Loucy (cell line): ENCODE measurements around the gene KBTBD8.
A peak's percentile ranks its signal among the peaks of the same experiment; 100 is the strongest.

Experiments
- H2AFZ ChIP-seq: fragments of 200-600 bp; sonication (generic); 2 replicates; pipeline ENCODE4 v1.6.0; 2016; ENCODE audit warnings: antibody characterized with exemption, mild to moderate bottlenecking, low read length, moderate library complexity
- H3F3A ChIP-seq: fragments of 200-600 bp; 2 replicates; pipeline ENCODE4 v1.6.0; 2016; ENCODE audit warnings: antibody characterized with exemption, low read depth, mild to moderate bottlenecking
- H3K27me3 ChIP-seq: fragments of 200-600 bp; sonication (generic); 2 replicates; pipeline ENCODE4 v1.6.1; 2014; ENCODE audit warnings: low read length, mild to moderate bottlenecking; ENCODE audit not compliant: insufficient read depth, poor library complexity, severe bottlenecking
- H3K36me3 ChIP-seq: fragments of 200-600 bp; sonication (generic); 2 replicates; pipeline ENCODE4 v1.6.1; 2016; ENCODE audit warnings: low read length; ENCODE audit not compliant: insufficient read depth
- H3K4me1 ChIP-seq: fragments of 200-600 bp; sonication (generic); 2 replicates; pipeline ENCODE4 v1.5.1; 2014; ENCODE audit warnings: low read length, mild to moderate bottlenecking; ENCODE audit not compliant: insufficient read depth, poor library complexity, severe bottlenecking
- H3K4me2 ChIP-seq: fragments of 200-600 bp; sonication (generic); 2 replicates; pipeline ENCODE4 v1.6.0; 2014; ENCODE audit warnings: antibody characterized with exemption, low read length, low read depth, mild to moderate bottlenecking; ENCODE audit not compliant: poor library complexity, severe bottlenecking
- H3K4me3 ChIP-seq: fragments of 200-600 bp; sonication (generic); 2 replicates; pipeline ENCODE4 v1.5.1; 2014; ENCODE audit warnings: low read length, mild to moderate bottlenecking, mixed read lengths; ENCODE audit not compliant: poor library complexity, severe bottlenecking
- H3K79me2 ChIP-seq: fragments of 200-600 bp; sonication (generic); 2 replicates; pipeline ENCODE4 v1.6.1; 2014; ENCODE audit warnings: low read length; ENCODE audit not compliant: insufficient read depth
- H3K9ac ChIP-seq: fragments of 200-600 bp; sonication (generic); 2 replicates; pipeline ENCODE4 v1.6.0; 2014; ENCODE audit warnings: mild to moderate bottlenecking, low read depth, low read length, moderate library complexity; ENCODE audit not compliant: poor library complexity, severe bottlenecking
- H3K9me2 ChIP-seq: fragments of 200-600 bp; sonication (generic); replicated peaks from 2 replicates; pipeline ENCODE4 v1.6.1; 2016; ENCODE audit warnings: low read depth, low read length, mixed read lengths
- H3K9me3 ChIP-seq: fragments of 200-600 bp; sonication (generic); 2 replicates; pipeline ENCODE4 v1.6.1; 2014; ENCODE audit warnings: mild to moderate bottlenecking, antibody characterized with exemption, low read length, low read depth; ENCODE audit not compliant: insufficient read depth
- H4K20me1 ChIP-seq: fragments of 200-600 bp; sonication (generic); 2 replicates; pipeline ENCODE4 v1.6.0; 2014; ENCODE audit warnings: antibody characterized with exemption, low read length, mild to moderate bottlenecking; ENCODE audit not compliant: insufficient read depth, poor library complexity, severe bottlenecking
- EZH2phosphoT487 ChIP-seq: fragments of 200-600 bp; IDR thresholded peaks from 2 replicates; pipeline ENCODE4 v1.6.1; 2018; ENCODE audit warnings: antibody characterized with exemption, mild to moderate bottlenecking, moderate library complexity, borderline replicate concordance
- TF ChIP-seq, protein P1 (sequence below): fragments of 200-600 bp; sonication (generic); conservative IDR thresholded peaks from 2 replicates; pipeline ENCODE4 v1.5.1; 2014; ENCODE audit warnings: mild to moderate bottlenecking, antibody characterized with exemption, low read length

Gene KBTBD8

DNA sequence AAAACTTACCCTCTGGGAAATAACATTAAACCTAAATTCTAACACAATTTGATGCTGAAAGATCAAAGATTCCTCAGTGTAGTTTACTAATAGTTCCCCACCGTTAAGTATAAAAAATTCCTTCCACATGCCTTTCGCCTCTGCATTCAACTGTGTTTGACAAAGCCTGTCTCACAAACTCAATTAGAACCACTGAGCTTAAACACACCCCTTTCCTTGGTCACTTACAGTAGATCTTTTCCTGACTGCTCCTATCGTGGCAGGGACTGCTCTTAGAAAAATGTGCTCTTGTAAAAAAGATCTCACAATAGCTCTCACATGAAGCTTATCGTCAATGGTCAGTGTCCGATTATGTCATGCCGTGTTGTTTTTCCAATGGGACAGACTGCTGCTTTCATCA, 8.9 kb upstream of the KBTBD8 start:
- TF ChIP-seq, protein P1, sequence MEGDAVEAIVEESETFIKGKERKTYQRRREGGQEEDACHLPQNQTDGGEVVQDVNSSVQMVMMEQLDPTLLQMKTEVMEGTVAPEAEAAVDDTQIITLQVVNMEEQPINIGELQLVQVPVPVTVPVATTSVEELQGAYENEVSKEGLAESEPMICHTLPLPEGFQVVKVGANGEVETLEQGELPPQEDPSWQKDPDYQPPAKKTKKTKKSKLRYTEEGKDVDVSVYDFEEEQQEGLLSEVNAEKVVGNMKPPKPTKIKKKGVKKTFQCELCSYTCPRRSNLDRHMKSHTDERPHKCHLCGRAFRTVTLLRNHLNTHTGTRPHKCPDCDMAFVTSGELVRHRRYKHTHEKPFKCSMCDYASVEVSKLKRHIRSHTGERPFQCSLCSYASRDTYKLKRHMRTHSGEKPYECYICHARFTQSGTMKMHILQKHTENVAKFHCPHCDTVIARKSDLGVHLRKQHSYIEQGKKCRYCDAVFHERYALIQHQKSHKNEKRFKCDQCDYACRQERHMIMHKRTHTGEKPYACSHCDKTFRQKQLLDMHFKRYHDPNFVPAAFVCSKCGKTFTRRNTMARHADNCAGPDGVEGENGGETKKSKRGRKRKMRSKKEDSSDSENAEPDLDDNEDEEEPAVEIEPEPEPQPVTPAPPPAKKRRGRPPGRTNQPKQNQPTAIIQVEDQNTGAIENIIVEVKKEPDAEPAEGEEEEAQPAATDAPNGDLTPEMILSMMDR: no peak
- TF ChIP-seq EZH2phosphoT487: no peak
- H3K4me2 ChIP-seq: no peak overlapping the region
- no peaks in the 10 kb centered on the region for H3K4me1 ChIP-seq
- H3K27me3 ChIP-seq: peaks cover 18% of the 10 kb centered on the region
- no peaks in the 10 kb centered on the region for H3K36me3 ChIP-seq
- no peak overlapping the region for H3K4me3 ChIP-seq
- no peak overlapping the region for H2AFZ ChIP-seq
- no peaks in the 10 kb centered on the region for H3K9me3 ChIP-seq
- H3F3A ChIP-seq: no peaks in the 10 kb centered on the region
- H3K79me2 ChIP-seq: no peaks in the 10 kb centered on the region
- H3K9ac ChIP-seq: no peak overlapping the region
- H4K20me1 ChIP-seq: no peaks in the 10 kb centered on the region
- H3K9me2 ChIP-seq: no peaks in the 10 kb centered on the region

DNA sequence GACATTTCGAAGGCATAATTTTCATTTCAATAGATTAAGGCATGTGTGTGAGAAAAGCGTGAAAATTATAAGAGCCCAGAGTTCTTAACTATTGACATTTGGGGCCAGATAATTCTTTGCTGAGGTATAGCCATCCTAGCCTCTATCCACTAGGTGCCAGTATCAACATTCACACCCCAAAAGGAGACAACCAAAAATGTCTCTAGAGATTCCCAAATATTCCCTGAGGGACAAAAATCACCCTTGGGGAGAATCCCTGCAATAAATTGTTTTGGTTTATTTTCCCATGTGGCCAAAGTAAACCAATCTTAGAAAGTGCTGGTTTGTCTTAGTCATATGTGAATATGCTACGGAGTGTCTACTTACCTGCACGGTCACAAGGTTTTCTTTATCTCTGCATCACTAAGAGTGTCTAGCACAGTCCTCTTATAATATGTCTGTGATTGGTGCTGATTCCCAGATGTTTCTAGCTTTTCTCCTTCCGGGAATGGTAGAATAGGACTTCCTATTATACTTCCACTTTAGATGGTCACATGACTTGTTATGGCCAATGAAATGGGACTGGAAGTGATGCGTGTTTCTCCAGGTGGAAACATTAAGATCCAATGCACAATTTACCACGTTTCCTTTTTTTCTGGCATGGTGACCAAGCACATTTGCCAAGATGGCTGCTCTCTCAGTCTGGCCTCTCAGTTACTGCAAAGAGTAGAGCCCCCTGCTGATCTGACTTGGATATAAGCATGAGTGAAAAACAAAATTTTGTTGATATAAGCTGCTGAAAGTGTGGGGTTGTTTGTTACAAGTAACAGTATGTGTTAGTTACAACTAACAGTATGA, 8.0 kb upstream of the KBTBD8 start:
- Histone ChIP-seq H3K79me2 (no peaks in the 10 kb centered on the region), H3K9me2 (no peaks in the 10 kb centered on the region), H3K4me1 (no peaks in the 10 kb centered on the region), H3K9me3 (no peaks in the 10 kb centered on the region), H3K9ac (no peak overlapping the region), H3K4me3 (no peak overlapping the region), H2AFZ (peak overlapping the region; percentile 95), H3K36me3 (no peaks in the 10 kb centered on the region), H4K20me1 (no peaks in the 10 kb centered on the region), H3K27me3 (peaks cover 25% of the 10 kb centered on the region), H3K4me2 (peak overlapping the region; percentile 7), H3F3A (no peaks in the 10 kb centered on the region)
- no peak for TF ChIP-seq EZH2phosphoT487
- TF ChIP-seq, protein P1: peak; percentile 51

DNA sequence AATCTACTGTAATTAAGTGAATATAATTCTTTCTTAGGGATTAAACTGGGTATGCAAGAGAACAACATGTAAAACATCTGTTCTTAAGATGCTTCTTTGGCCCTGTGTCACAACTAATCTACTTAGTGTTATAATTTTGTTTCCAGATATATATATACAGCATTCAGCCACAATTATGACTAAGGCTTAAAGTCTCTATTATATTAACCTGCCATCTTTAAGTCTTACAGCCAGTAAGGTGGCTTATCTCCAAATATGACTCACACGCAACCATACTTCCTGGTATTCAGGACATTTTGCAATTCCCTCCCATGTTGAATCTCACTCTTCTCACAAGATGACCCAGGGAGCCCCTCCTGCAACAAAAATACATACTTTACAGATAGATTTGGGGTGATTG, 6.6 kb upstream of the KBTBD8 start:
- H3K4me2 ChIP-seq: no peak overlapping the region
- H3K9me3 ChIP-seq: no peaks in the 10 kb centered on the region
- no peak overlapping the region for H3K9ac ChIP-seq
- no peaks in the 10 kb centered on the region for H4K20me1 ChIP-seq
- no peaks in the 10 kb centered on the region for H3K9me2 ChIP-seq
- H3K27me3 ChIP-seq: peaks cover 25% of the 10 kb centered on the region
- H3K36me3 ChIP-seq: no peaks in the 10 kb centered on the region
- no peaks in the 10 kb centered on the region for H3K4me1 ChIP-seq
- no peaks in the 10 kb centered on the region for H3F3A ChIP-seq
- no peak for TF ChIP-seq EZH2phosphoT487
- TF ChIP-seq, protein P1: no peak
- no peaks in the 10 kb centered on the region for H3K79me2 ChIP-seq
- H3K4me3 ChIP-seq: no peak overlapping the region
- no peak overlapping the region for H2AFZ ChIP-seq
